Measurements from ENCODE around the gene CHRDL1.

CHRDL1 gene

GRCh38 chrX:110646386-110646785 is 149.2 kb downstream of the CHRDL1 start:
- no peak for DNase-seq
